Superior temporal gyrus (tissue), 1 donor: ENCODE results near the gene EIF4A3.

Experiments used
- DNase-seq: peaks from one replicate; pipeline ENCODE4 v3.0.0-alpha.2; 2016; ENCODE audit errors: extremely low spot score

The EIF4A3 gene

DNA sequence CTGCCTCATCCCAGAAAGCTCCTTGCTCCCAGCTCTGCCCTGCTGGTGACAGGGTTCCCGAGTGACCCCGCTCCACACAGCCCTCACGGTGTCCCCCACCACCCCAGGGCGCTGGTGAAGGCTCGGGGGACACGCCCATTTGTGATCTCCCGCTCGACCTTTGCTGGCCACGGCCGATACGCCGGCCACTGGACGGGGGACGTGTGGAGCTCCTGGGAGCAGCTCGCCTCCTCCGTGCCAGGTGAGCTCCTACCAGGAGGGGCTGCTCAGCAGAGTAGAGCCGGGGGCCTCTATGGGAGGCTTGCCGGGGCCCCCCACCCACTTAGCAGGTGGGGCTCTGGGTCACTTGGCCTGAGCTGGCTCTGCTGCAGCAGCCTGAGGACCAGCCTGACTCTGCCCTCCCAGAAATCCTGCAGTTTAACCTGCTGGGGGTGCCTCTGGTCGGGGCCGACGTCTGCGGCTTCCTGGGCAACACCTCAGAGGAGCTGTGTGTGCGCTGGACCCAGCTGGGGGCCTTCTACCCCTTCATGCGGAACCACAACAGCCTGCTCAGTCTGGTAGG lies 34.4 kb downstream of the EIF4A3 start:
- no peak for DNase-seq

DNA sequence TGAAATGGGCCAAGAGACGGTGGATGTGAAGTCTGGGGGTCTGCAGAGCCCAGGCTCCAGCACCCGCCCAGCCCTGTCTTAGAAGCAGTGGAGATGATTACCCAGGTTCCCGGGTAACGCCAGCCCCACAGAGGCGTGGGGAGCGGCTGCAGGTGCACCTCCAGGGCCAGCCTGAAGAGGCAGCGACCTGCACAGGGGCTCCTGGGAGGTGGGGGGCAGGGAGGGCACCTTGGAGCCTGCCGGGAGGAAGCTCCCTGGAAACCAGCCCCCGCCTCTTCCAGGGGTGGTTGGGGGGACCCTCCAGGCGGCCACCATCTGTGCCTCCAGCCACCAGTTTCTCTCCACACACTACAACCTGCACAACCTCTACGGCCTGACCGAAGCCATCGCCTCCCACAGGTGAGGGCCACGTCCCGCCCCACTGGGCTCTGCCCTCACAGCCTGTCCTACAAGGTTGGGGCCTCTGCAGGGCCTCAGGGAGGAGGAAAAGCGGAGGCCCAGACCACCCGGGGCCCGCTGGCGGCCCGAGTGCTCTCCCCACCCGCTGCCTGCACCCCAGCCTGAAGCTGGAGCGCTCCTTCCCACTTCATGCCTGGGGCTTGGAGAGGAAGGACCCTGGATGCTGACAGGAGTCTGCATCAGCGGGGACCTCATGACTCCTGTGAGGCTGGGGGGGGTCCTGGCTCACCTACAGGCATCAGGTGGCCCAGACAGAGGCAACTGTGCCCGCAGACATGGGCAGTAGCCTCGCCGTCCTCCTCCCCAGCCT lies 35.0 kb downstream of the EIF4A3 start:
- DNase-seq: no peak

DNA sequence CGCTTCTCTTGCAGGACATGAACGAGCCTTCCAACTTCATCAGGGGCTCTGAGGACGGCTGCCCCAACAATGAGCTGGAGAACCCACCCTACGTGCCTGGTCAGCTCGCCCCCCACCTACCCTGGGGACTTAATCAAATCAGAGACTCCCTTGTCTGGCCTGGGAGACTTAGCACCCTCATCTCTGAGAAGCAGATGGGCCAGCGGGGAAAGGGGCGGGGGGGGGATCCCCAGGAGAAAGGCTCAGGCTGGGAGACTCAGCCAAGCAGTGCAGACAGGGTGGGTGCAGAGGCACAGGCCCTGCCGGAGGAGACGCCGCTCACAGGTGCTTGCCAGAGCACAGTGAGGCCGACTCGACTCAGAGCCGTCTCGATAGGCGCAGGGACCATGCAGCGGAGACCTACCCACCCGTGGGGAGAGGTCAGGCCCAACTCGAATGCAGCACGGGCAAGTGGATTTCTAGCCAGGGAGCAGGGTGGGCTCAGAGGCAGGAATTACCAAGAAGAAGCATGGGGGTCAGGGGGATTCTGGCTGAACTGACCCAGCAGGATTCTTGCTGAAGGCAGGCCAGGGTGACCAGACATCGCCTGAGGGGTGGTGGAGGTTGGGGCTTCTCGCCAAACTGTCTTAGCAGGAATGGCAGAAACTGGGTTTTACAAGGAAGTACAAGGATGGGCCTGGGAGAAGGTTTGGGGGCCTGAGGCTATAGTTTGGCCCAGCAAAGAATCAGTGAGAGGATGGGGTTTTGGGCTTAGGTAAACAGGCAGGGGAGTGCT lies 35.8 kb downstream of the EIF4A3 start:
- no peak for DNase-seq

- no peak for DNase-seq
These were observed 36.5 kb downstream of the EIF4A3 start for GRCh38 chr17:80110447-80110812.

GRCh38 chr17:80109713-80110446 lies 37.0 kb downstream of the EIF4A3 start:
- DNase-seq: no peak

GRCh38 chr17:80109066-80109660 lies 37.8 kb downstream of the EIF4A3 start:
- DNase-seq: no peak

- DNase-seq: no peak
These were observed 38.6 kb downstream of the EIF4A3 start for GRCh38 chr17:80108036-80108971.

DNA sequence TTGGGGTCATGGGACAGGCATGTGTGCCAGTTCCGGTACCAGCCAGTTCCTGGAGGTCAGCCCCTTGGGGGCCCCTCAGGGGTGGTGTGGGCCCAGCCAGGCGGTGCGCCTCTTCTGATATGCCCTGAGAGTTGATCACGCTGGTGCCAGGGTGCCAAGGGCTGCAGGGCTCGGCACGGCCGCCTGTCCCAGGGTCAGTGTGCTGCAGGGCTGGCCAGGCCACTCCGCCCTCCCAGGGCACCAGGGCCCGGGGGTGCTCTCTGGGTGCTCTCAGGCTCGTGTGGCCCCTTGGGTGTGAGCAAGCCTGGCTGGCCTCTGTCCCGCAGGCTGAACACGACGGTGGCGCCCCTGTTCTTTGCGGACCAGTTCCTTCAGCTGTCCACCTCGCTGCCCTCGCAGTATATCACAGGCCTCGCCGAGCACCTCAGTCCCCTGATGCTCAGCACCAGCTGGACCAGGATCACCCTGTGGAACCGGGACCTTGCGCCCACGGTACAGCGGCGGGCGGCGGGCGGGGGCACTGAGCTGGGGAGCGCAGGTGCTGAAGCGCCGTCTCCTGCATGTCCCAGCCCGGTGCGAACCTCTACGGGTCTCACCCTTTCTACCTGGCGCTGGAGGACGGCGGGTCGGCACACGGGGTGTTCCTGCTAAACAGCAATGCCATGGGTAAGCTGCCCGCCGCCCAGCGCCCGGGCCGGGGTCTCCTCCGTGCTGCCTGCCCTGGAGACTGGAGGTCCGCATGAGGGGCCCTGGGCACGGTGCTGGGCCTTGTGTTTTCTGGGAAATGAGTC lies 39.5 kb downstream of the EIF4A3 start:
- no peak for DNase-seq

GRCh38 chr17:80106751-80107150 lies 40.2 kb downstream of the EIF4A3 start:
- no peak for DNase-seq

- no peak for DNase-seq
These were observed 40.8 kb downstream of the EIF4A3 start for GRCh38 chr17:80106176-80106575.

GRCh38 chr17:80105762-80106161 lies 41.2 kb downstream of the EIF4A3 start:
- peak; percentile 40 for DNase-seq

DNA sequence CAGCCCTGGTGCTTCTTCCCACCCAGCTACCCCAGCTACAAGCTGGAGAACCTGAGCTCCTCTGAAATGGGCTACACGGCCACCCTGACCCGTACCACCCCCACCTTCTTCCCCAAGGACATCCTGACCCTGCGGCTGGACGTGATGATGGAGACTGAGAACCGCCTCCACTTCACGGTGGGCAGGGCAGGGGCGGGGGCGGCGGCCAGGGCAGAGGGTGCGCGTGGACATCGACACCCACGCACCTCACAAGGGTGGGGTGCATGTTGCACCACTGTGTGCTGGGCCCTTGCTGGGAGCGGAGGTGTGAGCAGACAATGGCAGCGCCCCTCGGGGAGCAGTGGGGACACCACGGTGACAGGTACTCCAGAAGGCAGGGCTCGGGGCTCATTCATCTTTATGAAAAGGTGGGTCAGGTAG lies 42.0 kb downstream of the EIF4A3 start:
- no peak for DNase-seq

DNA sequence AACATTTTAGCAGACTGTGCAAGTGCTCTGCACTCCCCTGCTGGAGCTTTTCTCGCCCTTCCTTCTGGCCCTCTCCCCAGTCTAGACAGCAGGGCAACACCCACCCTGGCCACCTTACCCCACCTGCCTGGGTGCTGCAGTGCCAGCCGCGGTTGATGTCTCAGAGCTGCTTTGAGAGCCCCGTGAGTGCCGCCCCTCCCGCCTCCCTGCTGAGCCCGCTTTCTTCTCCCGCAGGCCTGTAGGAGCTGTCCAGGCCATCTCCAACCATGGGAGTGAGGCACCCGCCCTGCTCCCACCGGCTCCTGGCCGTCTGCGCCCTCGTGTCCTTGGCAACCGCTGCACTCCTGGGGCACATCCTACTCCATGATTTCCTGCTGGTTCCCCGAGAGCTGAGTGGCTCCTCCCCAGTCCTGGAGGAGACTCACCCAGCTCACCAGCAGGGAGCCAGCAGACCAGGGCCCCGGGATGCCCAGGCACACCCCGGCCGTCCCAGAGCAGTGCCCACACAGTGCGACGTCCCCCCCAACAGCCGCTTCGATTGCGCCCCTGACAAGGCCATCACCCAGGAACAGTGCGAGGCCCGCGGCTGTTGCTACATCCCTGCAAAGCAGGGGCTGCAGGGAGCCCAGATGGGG lies 42.5 kb downstream of the EIF4A3 start:
- DNase-seq: no peak

GRCh38 chr17:80103449-80104085 lies 43.4 kb downstream of the EIF4A3 start:
- no peak for DNase-seq

DNA sequence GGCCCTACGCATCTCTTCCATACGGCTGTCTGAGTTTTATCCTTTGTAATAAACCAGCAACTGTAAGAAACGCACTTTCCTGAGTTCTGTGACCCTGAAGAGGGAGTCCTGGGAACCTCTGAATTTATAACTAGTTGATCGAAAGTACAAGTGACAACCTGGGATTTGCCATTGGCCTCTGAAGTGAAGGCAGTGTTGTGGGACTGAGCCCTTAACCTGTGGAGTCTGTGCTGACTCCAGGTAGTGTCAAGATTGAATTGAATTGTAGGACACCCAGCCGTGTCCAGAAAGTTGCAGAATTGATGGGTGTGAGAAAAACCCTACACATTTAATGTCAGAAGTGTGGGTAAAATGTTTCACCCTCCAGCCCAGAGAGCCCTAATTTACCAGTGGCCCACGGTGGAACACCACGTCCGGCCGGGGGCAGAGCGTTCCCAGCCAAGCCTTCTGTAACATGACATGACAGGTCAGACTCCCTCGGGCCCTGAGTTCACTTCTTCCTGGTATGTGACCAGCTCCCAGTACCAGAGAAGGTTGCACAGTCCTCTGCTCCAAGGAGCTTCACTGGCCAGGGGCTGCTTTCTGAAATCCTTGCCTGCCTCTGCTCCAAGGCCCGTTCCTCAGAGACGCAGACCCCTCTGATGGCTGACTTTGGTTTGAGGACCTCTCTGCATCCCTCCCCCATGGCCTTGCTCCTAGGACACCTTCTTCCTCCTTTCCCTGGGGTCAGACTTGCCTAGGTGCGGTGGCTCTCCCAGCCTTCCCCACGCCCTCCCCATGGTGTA lies 44.1 kb downstream of the EIF4A3 start:
- no peak for DNase-seq

- no peak for DNase-seq
These were observed 44.8 kb downstream of the EIF4A3 start for GRCh38 chr17:80101946-80102663.
